A549 treated with AZD9567 at 1 μM for 4 hours (cell line): ENCODE results near the gene ADISSP. TPM values are rescaled to one million over a fixed set of nuclear protein-coding genes. Genes with fewer than 3 reads are reported as not detected.

ENCODE experiments used
- total RNA-seq: library from RNA; stranded (reverse); fragments of 200-300 nt; extraction: Qiagen RNA extraction; gene quantifications from 5 replicates; pipeline ENCODE4 v1.2.3, GENCODE V29; 2022; ENCODE audit not compliant: insufficient read depth

ADISSP gene
- total RNA-seq = 127 to 178 TPM (median 163 TPM) in 5 replicates

GRCh38 chr20:3767427-3768341, at the start of gene ADISSP:
ADISSP (minus strand) TSS chr20:3767753; CDS start chr20:3760100, 7,653 bp downstream.

GRCh38 chr20:3795511-3796468, 28.2 kb upstream of the ADISSP start, which contains the start of gene CDC25B:
CDC25B (plus strand) TSS chr20:3796310; CDS start chr20:3796532, 222 bp downstream.

GRCh38 chr20:3786665-3787323, 19.2 kb upstream of the ADISSP start, which contains the start of gene CENPB:
CENPB (minus strand) TSS chr20:3786740; CDS start chr20:3786483, 257 bp downstream.

GRCh38 chr20:3781153-3781910, 13.8 kb upstream of the ADISSP start, which contains the start of gene SPEF1:
SPEF1 (minus strand) TSS chr20:3781448; CDS start chr20:3781287, 161 bp downstream.

GRCh38 chr20:3732327-3733118, 35.0 kb downstream of the ADISSP start, which contains the start of gene HSPA12B:
HSPA12B (plus strand) TSS chr20:3732685; CDS start chr20:3738675, 5,990 bp downstream.

GRCh38 chr20:3712279-3712873, 55.2 kb downstream of the ADISSP start, which contains the start of gene SIGLEC1:
SIGLEC1 (minus strand) TSS chr20:3712600; CDS start chr20:3707128, 5,472 bp downstream.

Other genes starting within 250 kb of the ADISSP start
- gene GFRA4, start 104.4 kb downstream of the ADISSP start, total RNA-seq = not detected in 5 replicates
- 0.06 to 0.09 TPM (median 0.06 TPM) in 3 of 5 replicates, not detected in the others for gene ADAM33, start 85.7 kb downstream of the ADISSP start, total RNA-seq
- gene SIGLEC1, start 55.2 kb downstream of the ADISSP start, total RNA-seq = 0.01 to 0.03 TPM (median 0.03 TPM) in 3 of 5 replicates, not detected in the others
- gene HSPA12B, start 35.1 kb downstream of the ADISSP start, total RNA-seq = 0.46 to 0.70 TPM (median 0.56 TPM) in 4 of 5 replicates, not detected in the other
- gene SPEF1, start 13.7 kb upstream of the ADISSP start, total RNA-seq = 2.0 to 2.4 TPM (median 2.1 TPM) in 4 of 5 replicates, not detected in the other
- 112 to 119 TPM (median 115 TPM) in 5 replicates for gene CENPB, start 19.0 kb upstream of the ADISSP start, total RNA-seq
- 174 to 209 TPM (median 207 TPM) in 5 replicates for gene CDC25B, start 28.6 kb upstream of the ADISSP start, total RNA-seq
- gene AP5S1, start 52.8 kb upstream of the ADISSP start, total RNA-seq = 18.0 to 19.7 TPM (median 18.7 TPM) in 5 replicates
- gene MAVS, start 79.1 kb upstream of the ADISSP start, total RNA-seq = 19.0 to 22.4 TPM (median 21.8 TPM) in 5 replicates
- 55.0 to 59.2 TPM (median 56.6 TPM) in 5 replicates for gene PANK2, start 121.6 kb upstream of the ADISSP start, total RNA-seq
- gene RNF24, start 247.8 kb upstream of the ADISSP start, total RNA-seq = 14.0 to 18.8 TPM (median 16.0 TPM) in 5 replicates